Body of pancreas (tissue), 4 donors: Measurements from ENCODE around the gene ABCD1.

Experiments used
- POLR2A ChIP-seq, 3 donors: fragments of 450-650 bp; IDR thresholded peaks; one replicate each; pipeline ENCODE4 v1.6.1; 2016; ENCODE audit warnings: antibody characterized with exemption in 3 of 3, mild to moderate bottlenecking in 2 of 3
- TF ChIP-seq, protein P1 (sequence below), 7 experiments: fragments of 450-650 bp in 4 of 7; fragments of 200-600 bp in 3 of 7; sonication (generic) in 3 of 7; IDR thresholded peaks; one replicate each; pipeline ENCODE4 v1.5.1; 2016 to 2019; ENCODE audit warnings: antibody characterized with exemption in 7 of 7

DNA sequence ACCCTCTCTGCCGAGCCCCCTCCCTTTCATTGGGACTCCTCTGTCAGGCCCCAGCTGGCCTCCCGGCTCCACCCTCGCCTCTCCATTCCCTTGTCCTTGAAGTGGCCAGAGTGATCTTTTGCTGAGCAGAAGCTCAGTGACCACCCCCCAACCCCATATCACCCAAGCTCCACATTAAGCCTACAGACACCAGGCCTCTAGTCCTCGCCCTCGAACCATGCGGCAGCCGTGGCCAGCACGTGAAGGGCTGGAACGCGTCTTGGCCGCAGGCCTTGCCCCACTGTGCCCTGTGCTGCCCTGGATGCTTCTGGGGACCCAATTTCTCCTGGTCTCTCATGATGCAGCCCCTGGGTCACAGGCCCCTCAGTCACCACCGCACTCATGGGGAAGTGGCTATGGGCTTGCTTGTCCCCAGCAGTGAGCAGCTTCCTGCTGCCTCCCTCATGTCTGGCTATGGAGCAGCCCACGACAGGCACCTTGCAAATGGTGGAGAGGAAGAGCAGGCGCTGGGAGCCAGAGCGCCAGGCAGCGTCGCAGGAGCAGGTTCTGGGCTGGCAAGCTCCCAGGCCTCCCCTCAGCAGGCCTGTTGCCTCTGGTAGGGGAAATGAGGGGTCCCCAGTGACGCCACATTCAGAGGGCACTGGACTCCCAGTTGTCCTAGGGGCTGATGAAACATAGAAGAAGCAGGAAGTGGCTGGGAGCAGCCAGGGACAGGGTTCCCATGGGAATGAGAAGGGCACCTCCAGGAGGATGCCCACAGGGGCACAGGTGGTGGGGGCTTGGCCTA is 55.4 kb downstream of the ABCD1 start:
- TF ChIP-seq POLR2A (IDR thresholded peaks at IDR 0.05): no peak
- TF ChIP-seq, protein P1, sequence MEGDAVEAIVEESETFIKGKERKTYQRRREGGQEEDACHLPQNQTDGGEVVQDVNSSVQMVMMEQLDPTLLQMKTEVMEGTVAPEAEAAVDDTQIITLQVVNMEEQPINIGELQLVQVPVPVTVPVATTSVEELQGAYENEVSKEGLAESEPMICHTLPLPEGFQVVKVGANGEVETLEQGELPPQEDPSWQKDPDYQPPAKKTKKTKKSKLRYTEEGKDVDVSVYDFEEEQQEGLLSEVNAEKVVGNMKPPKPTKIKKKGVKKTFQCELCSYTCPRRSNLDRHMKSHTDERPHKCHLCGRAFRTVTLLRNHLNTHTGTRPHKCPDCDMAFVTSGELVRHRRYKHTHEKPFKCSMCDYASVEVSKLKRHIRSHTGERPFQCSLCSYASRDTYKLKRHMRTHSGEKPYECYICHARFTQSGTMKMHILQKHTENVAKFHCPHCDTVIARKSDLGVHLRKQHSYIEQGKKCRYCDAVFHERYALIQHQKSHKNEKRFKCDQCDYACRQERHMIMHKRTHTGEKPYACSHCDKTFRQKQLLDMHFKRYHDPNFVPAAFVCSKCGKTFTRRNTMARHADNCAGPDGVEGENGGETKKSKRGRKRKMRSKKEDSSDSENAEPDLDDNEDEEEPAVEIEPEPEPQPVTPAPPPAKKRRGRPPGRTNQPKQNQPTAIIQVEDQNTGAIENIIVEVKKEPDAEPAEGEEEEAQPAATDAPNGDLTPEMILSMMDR (IDR thresholded peaks at IDR 0.05): no peak
